ENCODE data around the gene HLA-B. TPM values are rescaled to one million over a fixed set of nuclear protein-coding genes. Genes with fewer than 3 reads are reported as not detected.
"Not testable (repeated sequence)": the region's sequence is repeated elsewhere in the genome, so short reads cannot be mapped to it uniquely, and the experiment has no call there.

Gene HLA-B
- total and polyA plus RNA-seq, 4 donors: 209 to 1,392 (median 538) TPM

- 64 to 90% methylated on average over 3 to 4 of the region's 13 CpGs for WGBS, 2 donors
- H3K4me3 ChIP-seq (ENCODE audit: low read length in 2 of 2); H3K4me1 ChIP-seq (ENCODE audit: control insufficient read depth in 1 of 2, insufficient read depth in 2 of 2, low read length in 2 of 2); ATAC-seq (ENCODE audit: low FRiP score); H3K27ac ChIP-seq (ENCODE audit: low read depth in 1 of 2, low read length in 2 of 2); H3K36me3 ChIP-seq (ENCODE audit: control insufficient read depth in 1 of 2, insufficient read depth in 2 of 2, low read length in 1 of 2); H3K9me3 ChIP-seq (ENCODE audit: control insufficient read depth, low read length); H3K27me3 ChIP-seq (ENCODE audit: control insufficient read depth in 1 of 2, insufficient read depth in 2 of 2, low read length in 1 of 2); DNase-seq; intact Hi-C loops (cut with DNase I): not testable (repeated sequence)
Measured at GRCh38 chr6:31388916-31389801, 32.2 kb upstream of the HLA-B start.

GRCh38 chr6:31386977-31387376 lies 30.0 kb upstream of the HLA-B start:
- DNase-seq: no peak
- Histone ChIP-seq H3K4me1 (ENCODE audit: control insufficient read depth in 1 of 2, insufficient read depth in 2 of 2, low read length in 2 of 2) (no peaks in the 10 kb centered on the region), H3K36me3 (ENCODE audit: control insufficient read depth in 1 of 2, insufficient read depth in 2 of 2, low read length in 1 of 2) (no peaks in the 10 kb centered on the region), H3K27ac (ENCODE audit: low read depth in 1 of 2, low read length in 2 of 2) (no peak overlapping the region), H3K27me3 (ENCODE audit: control insufficient read depth in 1 of 2, insufficient read depth in 2 of 2, low read length in 1 of 2) (no peaks in the 10 kb centered on the region), H3K4me3 (ENCODE audit: low read length in 2 of 2) (no peak overlapping the region), H3K9me3 (ENCODE audit: control insufficient read depth, low read length) (no peaks in the 10 kb centered on the region)
- intact Hi-C loops (cut with DNase I): no loop called here
- WGBS, 2 donors: 73 to 81% methylated on average over 1 of the region's 1 CpG
- no peak for ATAC-seq (ENCODE audit: low FRiP score)

GRCh38 chr6:31386099-31386498 lies 29.1 kb upstream of the HLA-B start:
- intact Hi-C loops (cut with DNase I): no loop called here
- Histone ChIP-seq H3K36me3 (ENCODE audit: control insufficient read depth in 1 of 2, insufficient read depth in 2 of 2, low read length in 1 of 2) (no peaks in the 10 kb centered on the region), H3K27me3 (ENCODE audit: control insufficient read depth in 1 of 2, insufficient read depth in 2 of 2, low read length in 1 of 2) (no peaks in the 10 kb centered on the region), H3K9me3 (ENCODE audit: control insufficient read depth, low read length) (no peaks in the 10 kb centered on the region), H3K4me3 (ENCODE audit: low read length in 2 of 2) (no peak overlapping the region), H3K4me1 (ENCODE audit: control insufficient read depth in 1 of 2, insufficient read depth in 2 of 2, low read length in 2 of 2) (no peaks in the 10 kb centered on the region), H3K27ac (ENCODE audit: low read depth in 1 of 2, low read length in 2 of 2) (no peak overlapping the region)
- ATAC-seq (ENCODE audit: low FRiP score) (no peak), DNase-seq (no peak)
- 53 to 63% methylated on average over 3 of the region's 3 CpGs for WGBS, 2 donors

- DNase-seq: no peak
- 78 to 86% methylated on average over 3 of the region's 3 CpGs for WGBS, 2 donors
- no peaks in the 10 kb centered on the region for H3K9me3 ChIP-seq (ENCODE audit: control insufficient read depth, low read length)
- ATAC-seq (ENCODE audit: low FRiP score): no peak
- H3K4me1 ChIP-seq (ENCODE audit: control insufficient read depth in 1 of 2, insufficient read depth in 2 of 2, low read length in 2 of 2): no peaks in the 10 kb centered on the region
- H3K36me3 ChIP-seq (ENCODE audit: control insufficient read depth in 1 of 2, insufficient read depth in 2 of 2, low read length in 1 of 2): no peaks in the 10 kb centered on the region
- H3K27ac ChIP-seq (ENCODE audit: low read depth in 1 of 2, low read length in 2 of 2): no peak overlapping the region
- intact Hi-C loops (cut with DNase I): no loop called here
- H3K4me3 ChIP-seq (ENCODE audit: low read length in 2 of 2): no peak overlapping the region
- H3K27me3 ChIP-seq (ENCODE audit: control insufficient read depth in 1 of 2, insufficient read depth in 2 of 2, low read length in 1 of 2): no peaks in the 10 kb centered on the region
Measured at GRCh38 chr6:31385041-31385440, 28.1 kb upstream of the HLA-B start.

- H3K4me1 ChIP-seq (ENCODE audit: control insufficient read depth in 1 of 2, insufficient read depth in 2 of 2, low read length in 2 of 2): no peaks in the 10 kb centered on the region
- DNase-seq: no peak
- no peak for ATAC-seq (ENCODE audit: low FRiP score)
- H3K27ac ChIP-seq (ENCODE audit: low read depth in 1 of 2, low read length in 2 of 2): no peak overlapping the region
- intact Hi-C loops (cut with DNase I): no loop called here
- WGBS, 2 donors: 72 to 74% methylated on average over 5 of the region's 5 CpGs
- H3K27me3 ChIP-seq (ENCODE audit: control insufficient read depth in 1 of 2, insufficient read depth in 2 of 2, low read length in 1 of 2): no peaks in the 10 kb centered on the region
- H3K36me3 ChIP-seq (ENCODE audit: control insufficient read depth in 1 of 2, insufficient read depth in 2 of 2, low read length in 1 of 2): no peaks in the 10 kb centered on the region
- no peak overlapping the region for H3K4me3 ChIP-seq (ENCODE audit: low read length in 2 of 2)
- H3K9me3 ChIP-seq (ENCODE audit: control insufficient read depth, low read length): no peaks in the 10 kb centered on the region
Measured at GRCh38 chr6:31383149-31383548, 26.2 kb upstream of the HLA-B start.

- ATAC-seq (ENCODE audit: low FRiP score) (no peak), DNase-seq (no peak)
- Histone ChIP-seq H3K36me3 (ENCODE audit: control insufficient read depth in 1 of 2, insufficient read depth in 2 of 2, low read length in 1 of 2) (no peaks in the 10 kb centered on the region), H3K27ac (ENCODE audit: low read depth in 1 of 2, low read length in 2 of 2) (no peak overlapping the region), H3K27me3 (ENCODE audit: control insufficient read depth in 1 of 2, insufficient read depth in 2 of 2, low read length in 1 of 2) (no peaks in the 10 kb centered on the region), H3K4me1 (ENCODE audit: control insufficient read depth in 1 of 2, insufficient read depth in 2 of 2, low read length in 2 of 2) (no peaks in the 10 kb centered on the region), H3K9me3 (ENCODE audit: control insufficient read depth, low read length) (no peaks in the 10 kb centered on the region), H3K4me3 (ENCODE audit: low read length in 2 of 2) (no peak overlapping the region)
- 78 to 86% methylated on average over 3 to 4 of the region's 4 CpGs for WGBS, 2 donors
- intact Hi-C loops (cut with DNase I): no loop called here
Measured at GRCh38 chr6:31381666-31382065, 24.7 kb upstream of the HLA-B start.

GRCh38 chr6:31379850-31380249 lies 22.9 kb upstream of the HLA-B start:
- WGBS, 2 donors: 54 to 62% methylated on average over 10 of the region's 10 CpGs
- no peak overlapping the region for H3K27ac ChIP-seq (ENCODE audit: low read depth in 1 of 2, low read length in 2 of 2)
- ATAC-seq (ENCODE audit: low FRiP score) (no peak), DNase-seq (no peak)
- H3K36me3 ChIP-seq (ENCODE audit: control insufficient read depth in 1 of 2, insufficient read depth in 2 of 2, low read length in 1 of 2): no peaks in the 10 kb centered on the region
- H3K4me1 ChIP-seq (ENCODE audit: control insufficient read depth in 1 of 2, insufficient read depth in 2 of 2, low read length in 2 of 2): no peaks in the 10 kb centered on the region
- H3K9me3 ChIP-seq (ENCODE audit: control insufficient read depth, low read length): no peaks in the 10 kb centered on the region
- intact Hi-C loops (cut with DNase I): no loop called here
- H3K4me3 ChIP-seq (ENCODE audit: low read length in 2 of 2): no peak overlapping the region
- no peaks in the 10 kb centered on the region for H3K27me3 ChIP-seq (ENCODE audit: control insufficient read depth in 1 of 2, insufficient read depth in 2 of 2, low read length in 1 of 2)

- intact Hi-C loops (cut with DNase I): no loop called here
- no peaks in the 10 kb centered on the region for H3K27me3 ChIP-seq (ENCODE audit: control insufficient read depth in 1 of 2, insufficient read depth in 2 of 2, low read length in 1 of 2)
- H3K9me3 ChIP-seq (ENCODE audit: control insufficient read depth, low read length): no peaks in the 10 kb centered on the region
- 61 to 67% methylated on average over 6 of the region's 6 CpGs for WGBS, 2 donors
- no peak for DNase-seq
- H3K4me1 ChIP-seq (ENCODE audit: control insufficient read depth in 1 of 2, insufficient read depth in 2 of 2, low read length in 2 of 2): no peaks in the 10 kb centered on the region
- H3K4me3 ChIP-seq (ENCODE audit: low read length in 2 of 2): no peak overlapping the region
- no peak for ATAC-seq (ENCODE audit: low FRiP score)
- H3K36me3 ChIP-seq (ENCODE audit: control insufficient read depth in 1 of 2, insufficient read depth in 2 of 2, low read length in 1 of 2): no peaks in the 10 kb centered on the region
- H3K27ac ChIP-seq (ENCODE audit: low read depth in 1 of 2, low read length in 2 of 2): no peak overlapping the region
Measured at GRCh38 chr6:31378721-31379103, 21.7 kb upstream of the HLA-B start.

- H3K4me3 ChIP-seq (ENCODE audit: low read length in 2 of 2): no peak overlapping the region
- H3K36me3 ChIP-seq (ENCODE audit: control insufficient read depth in 1 of 2, insufficient read depth in 2 of 2, low read length in 1 of 2): no peaks in the 10 kb centered on the region
- no peak overlapping the region for H3K27ac ChIP-seq (ENCODE audit: low read depth in 1 of 2, low read length in 2 of 2)
- H3K9me3 ChIP-seq (ENCODE audit: control insufficient read depth, low read length): no peaks in the 10 kb centered on the region
- ATAC-seq (ENCODE audit: low FRiP score) (no peak), DNase-seq (no peak)
- H3K27me3 ChIP-seq (ENCODE audit: control insufficient read depth in 1 of 2, insufficient read depth in 2 of 2, low read length in 1 of 2): no peaks in the 10 kb centered on the region
- no peaks in the 10 kb centered on the region for H3K4me1 ChIP-seq (ENCODE audit: control insufficient read depth in 1 of 2, insufficient read depth in 2 of 2, low read length in 2 of 2)
- intact Hi-C loops (cut with DNase I): no loop called here
- WGBS, 2 donors: 46 to 52% methylated on average over 9 of the region's 9 CpGs
Measured at GRCh38 chr6:31378062-31378720, 21.2 kb upstream of the HLA-B start.

Measured in aorta (tissue), 5 donors.